CD14-positive monocyte (primary cell): ENCODE data around the gene SLC13A3. TPM values are rescaled to one million over a fixed set of nuclear protein-coding genes. Genes with fewer than 3 reads are reported as not detected.

ENCODE experiments used
- DNase-seq, 3 donors: peaks; one replicate each; pipeline ENCODE4 v3.0.0-alpha.2; 2011 to 2022
- H2AFZ ChIP-seq: 2 replicates; pipeline ENCODE4 v1.6.0; 2012; ENCODE audit warnings: mild to moderate bottlenecking, low read depth, low read length, inconsistent platforms; ENCODE audit not compliant: insufficient read depth, poor library complexity, severe bottlenecking
- H3K27ac ChIP-seq, 2 donors: 1 replicate in 1 of 2; 2 replicates in 1 of 2; pipeline ENCODE4 v1.5.1; 2012 to 2013; ENCODE audit warnings: low read length in 2 of 2, control low read depth in 1 of 2, inconsistent platforms in 1 of 2, low read depth in 1 of 2, mild to moderate bottlenecking in 1 of 2
- H3K27me3 ChIP-seq, 2 donors: one replicate each; pipeline versions ENCODE4 v1.6.0 to v1.6.1; 2011 to 2013; ENCODE audit warnings: low read length in 2 of 2; ENCODE audit not compliant: control insufficient read depth in 2 of 2, insufficient read depth in 2 of 2
- H3K36me3 ChIP-seq, 2 donors: replicated peaks in 1 of 2; 1 replicate in 1 of 2; 2 replicates in 1 of 2; pipeline versions ENCODE4 v1.5.1 to v1.6.1; 2012 to 2013; ENCODE audit warnings: low read length in 2 of 2, control low read depth in 1 of 2, inconsistent platforms in 1 of 2, mild to moderate bottlenecking in 1 of 2; ENCODE audit not compliant: insufficient read depth in 2 of 2, control insufficient read depth in 1 of 2
- H3K4me1 ChIP-seq, 2 donors: 1 replicate in 1 of 2; 2 replicates in 1 of 2; pipeline versions ENCODE4 v1.5.1 to v1.6.1; 2012 to 2013; ENCODE audit warnings: low read length in 2 of 2, control low read depth in 1 of 2, inconsistent platforms in 1 of 2, mild to moderate bottlenecking in 1 of 2, moderate library complexity in 1 of 2; ENCODE audit not compliant: insufficient read depth in 2 of 2, control insufficient read depth in 1 of 2
- H3K4me2 ChIP-seq: replicated peaks from 2 replicates; pipeline ENCODE3; 2012; ENCODE audit warnings: low read length, moderate library complexity, mild to moderate bottlenecking; ENCODE audit not compliant: poor library complexity, severe bottlenecking; ENCODE audit errors: extremely low read depth
- H3K4me3 ChIP-seq, 3 experiments: fragments of 200-600 bp in 1 of 3; sonication (generic) in 1 of 3; replicated peaks in 1 of 3; 1 replicate in 2 of 3; 2 replicates in 1 of 3; pipeline ENCODE4 v1.5.1; 2011 to 2013; ENCODE audit warnings: low read length in 3 of 3, mild to moderate bottlenecking in 3 of 3, control low read depth in 2 of 3, low read depth in 2 of 3, inconsistent platforms in 1 of 3, moderate library complexity in 1 of 3
- H3K79me2 ChIP-seq: 2 replicates; pipeline ENCODE4 v1.6.0; 2012; ENCODE audit warnings: mild to moderate bottlenecking, control low read depth, inconsistent platforms, low read length, moderate library complexity; ENCODE audit not compliant: insufficient read depth
- H3K9ac ChIP-seq: 2 replicates; pipeline ENCODE4 v1.6.0; 2017; ENCODE audit warnings: low read length, mild to moderate bottlenecking; ENCODE audit not compliant: insufficient read depth, poor library complexity, severe bottlenecking
- H3K9me3 ChIP-seq, 2 donors: replicated peaks in 1 of 2; 1 replicate in 1 of 2; 2 replicates in 1 of 2; pipeline versions ENCODE4 v1.5.1 to v1.6.1; 2012 to 2013; ENCODE audit warnings: low read length in 2 of 2, control low read depth in 1 of 2; ENCODE audit not compliant: control insufficient read depth in 1 of 2, insufficient read depth in 1 of 2
- H4K20me1 ChIP-seq: 2 replicates; pipeline ENCODE4 v1.6.0; 2012; ENCODE audit warnings: mild to moderate bottlenecking, low read length, control low read depth, moderate library complexity; ENCODE audit not compliant: insufficient read depth
- H3K27ac Mint-ChIP-seq, 7 donors: one replicate each; pipeline ENCODE4 v1.8.0; 2020; ENCODE audit warnings: mild to moderate bottlenecking in 7 of 7, mixed read lengths in 7 of 7, moderate library complexity in 6 of 7, inconsistent platforms in 2 of 7
- H3K27me3 Mint-ChIP-seq, 3 donors: one replicate each; pipeline ENCODE4 v1.8.0; 2021 to 2022; ENCODE audit warnings: low read depth in 3 of 3, mild to moderate bottlenecking in 3 of 3, mixed read lengths in 3 of 3, moderate library complexity in 3 of 3, inconsistent platforms in 1 of 3
- H3K36me3 Mint-ChIP-seq, 2 donors: one replicate each; pipeline ENCODE4 v1.8.0; 2020; ENCODE audit warnings: mixed read lengths in 2 of 2, inconsistent platforms in 1 of 2, mild to moderate bottlenecking in 1 of 2
- H3K4me1 Mint-ChIP-seq: one replicate; pipeline ENCODE4 v1.8.0; 2020; ENCODE audit warnings: mild to moderate bottlenecking, mixed read lengths
- H3K4me3 Mint-ChIP-seq, 2 donors: one replicate each; pipeline ENCODE4 v1.8.0; 2020; ENCODE audit warnings: mild to moderate bottlenecking in 2 of 2, mixed read lengths in 2 of 2, moderate library complexity in 1 of 2
- H3K9me3 Mint-ChIP-seq, 7 donors: one replicate each; pipeline ENCODE4 v1.8.0; 2020 to 2022; ENCODE audit warnings: mixed read lengths in 7 of 7, mild to moderate bottlenecking in 6 of 7, moderate library complexity in 6 of 7, inconsistent platforms in 2 of 7
- whole genome bisulfite sequencing: methylation state at CpG from one replicate; pipeline ENCODE4 v1.1.5; 2013; ENCODE audit warnings: missing lambda C conversion rate; ENCODE audit not compliant: insufficient coverage; 5-methylcytosine and 5-hydroxymethylcytosine counted together
- intact Hi-C, 2 donors: fragments of 100-400 bp; cut with micrococcal nuclease; formaldehyde crosslinking; loops; one replicate each; pipeline versions ENCODE4 v1.15.0 to v1.15.1; 2023
- polyA plus RNA-seq, 3 donors: library from polyadenylated mRNA; depleted of rRNA in 1 of 3; unstranded in 2 of 3; stranded (reverse) in 1 of 3; fragments of 300-500 nt in 2 of 3; fragments of >200 nt in 1 of 3; fragmentation: Illumina TruSeq in 2 of 3; gene quantifications; 1 replicate in 2 of 3; 2 replicates in 1 of 3; pipeline ENCODE4 v1.2.3, GENCODE V29; 2012 to 2021
- TF ChIP-seq, protein P1 (sequence below): fragments of 200-600 bp; IDR thresholded peaks from one replicate; pipeline ENCODE4 v1.8.0; 2022; ENCODE audit warnings: antibody characterized with exemption, mild to moderate bottlenecking

Gene SLC13A3
- polyA plus RNA-seq, 3 donors, result 0.04 TPM; not detected in 2

DNA sequence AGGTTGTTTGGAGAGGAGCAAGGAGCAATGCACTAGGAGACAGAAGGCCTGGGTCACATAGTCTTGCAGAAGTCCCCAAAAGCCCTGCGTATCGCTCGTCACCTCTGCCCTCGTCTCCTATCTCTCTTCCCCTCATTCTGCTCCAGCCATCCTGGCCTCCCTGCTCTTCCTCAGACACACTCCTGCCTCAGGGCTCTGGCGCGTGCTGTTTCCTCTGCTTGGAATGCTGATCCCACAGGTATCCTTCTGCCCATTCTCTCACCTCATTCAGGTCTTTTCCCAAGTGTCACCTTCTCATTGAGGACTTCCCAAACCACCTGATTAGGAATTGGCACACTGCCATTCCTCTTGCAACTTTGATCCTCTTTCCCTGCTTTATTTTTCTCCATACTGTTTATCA lies 49.2 kb upstream of the SLC13A3 start:
- H3K27me3 ChIP-seq, result no peaks in the 10 kb centered on the region
- no peaks in the 10 kb centered on the region for H3K36me3 Mint-ChIP-seq
- H3K27ac Mint-ChIP-seq, result no peak overlapping the region
- H3K79me2 ChIP-seq, result no peaks in the 10 kb centered on the region
- H2AFZ ChIP-seq, result no peak overlapping the region
- no peaks in the 10 kb centered on the region for H3K9me3 ChIP-seq
- whole genome bisulfite sequencing, result 98% methylated on average over 6 of the region's 6 CpGs
- H3K4me1 Mint-ChIP-seq, result peaks cover 6% of the 10 kb centered on the region
- no peak for DNase-seq
- peaks cover 0 to 3% (median 1%) of the 10 kb centered on the region in 3 donors for H3K27me3 Mint-ChIP-seq
- intact Hi-C loops, result no loop called here
- peak overlapping the region in 1 of 2 donors; percentile 11 for H3K4me3 Mint-ChIP-seq
- H3K9me3 Mint-ChIP-seq, result peaks cover 0 to 4% (median 3%) of the 10 kb centered on the region in 7 donors
- H4K20me1 ChIP-seq, result no peaks in the 10 kb centered on the region
- no peak overlapping the region for H3K4me2 ChIP-seq
- H3K36me3 ChIP-seq, result no peaks in the 10 kb centered on the region
- no peak overlapping the region for H3K9ac ChIP-seq
- H3K4me1 ChIP-seq, result no peaks in the 10 kb centered on the region
- H3K27ac ChIP-seq, result no peak overlapping the region
- TF ChIP-seq, protein P1, sequence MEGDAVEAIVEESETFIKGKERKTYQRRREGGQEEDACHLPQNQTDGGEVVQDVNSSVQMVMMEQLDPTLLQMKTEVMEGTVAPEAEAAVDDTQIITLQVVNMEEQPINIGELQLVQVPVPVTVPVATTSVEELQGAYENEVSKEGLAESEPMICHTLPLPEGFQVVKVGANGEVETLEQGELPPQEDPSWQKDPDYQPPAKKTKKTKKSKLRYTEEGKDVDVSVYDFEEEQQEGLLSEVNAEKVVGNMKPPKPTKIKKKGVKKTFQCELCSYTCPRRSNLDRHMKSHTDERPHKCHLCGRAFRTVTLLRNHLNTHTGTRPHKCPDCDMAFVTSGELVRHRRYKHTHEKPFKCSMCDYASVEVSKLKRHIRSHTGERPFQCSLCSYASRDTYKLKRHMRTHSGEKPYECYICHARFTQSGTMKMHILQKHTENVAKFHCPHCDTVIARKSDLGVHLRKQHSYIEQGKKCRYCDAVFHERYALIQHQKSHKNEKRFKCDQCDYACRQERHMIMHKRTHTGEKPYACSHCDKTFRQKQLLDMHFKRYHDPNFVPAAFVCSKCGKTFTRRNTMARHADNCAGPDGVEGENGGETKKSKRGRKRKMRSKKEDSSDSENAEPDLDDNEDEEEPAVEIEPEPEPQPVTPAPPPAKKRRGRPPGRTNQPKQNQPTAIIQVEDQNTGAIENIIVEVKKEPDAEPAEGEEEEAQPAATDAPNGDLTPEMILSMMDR, result no peak
- no peak overlapping the region for H3K4me3 ChIP-seq

DNA sequence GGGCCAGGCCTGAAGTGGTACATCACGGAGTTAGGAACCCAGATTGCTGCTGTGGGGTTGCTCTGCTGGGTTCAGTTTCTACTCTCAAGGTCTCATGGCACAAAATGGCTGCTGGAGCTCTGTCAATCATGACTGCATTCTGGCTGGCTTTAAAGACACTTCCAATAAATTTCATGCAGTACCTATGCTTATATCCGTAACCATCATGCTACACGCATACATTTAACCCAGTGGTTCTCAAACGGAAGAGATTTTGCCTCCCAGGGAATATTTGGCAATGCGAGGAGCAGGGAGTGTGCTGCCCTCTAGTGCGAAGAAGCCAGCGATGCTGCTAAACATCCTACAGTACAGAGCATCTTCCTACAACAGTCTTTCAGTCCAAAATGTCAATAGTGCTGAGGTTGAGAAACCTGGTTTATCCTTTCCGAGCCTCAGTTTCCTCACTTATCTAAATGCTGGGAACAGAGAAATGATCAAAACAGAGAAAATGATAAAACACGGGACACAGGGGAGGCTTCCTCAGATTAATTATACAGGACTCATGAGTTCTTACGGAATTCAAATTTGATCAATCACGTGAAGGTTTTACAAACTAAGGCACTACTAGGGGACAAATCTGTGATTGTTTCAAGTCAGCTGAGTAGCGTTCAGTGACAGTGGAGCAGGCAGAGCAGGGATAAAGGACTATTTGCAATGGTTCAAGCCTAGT lies 48.5 kb upstream of the SLC13A3 start:
- no peaks in the 10 kb centered on the region for H3K36me3 Mint-ChIP-seq
- Histone ChIP-seq H3K27me3 (no peaks in the 10 kb centered on the region), H3K36me3 (no peaks in the 10 kb centered on the region), H3K4me2 (no peak overlapping the region), H2AFZ (peak overlapping the region; percentile 65), H3K4me3 (no peak overlapping the region), H3K4me1 (no peaks in the 10 kb centered on the region), H4K20me1 (no peaks in the 10 kb centered on the region), H3K9ac (no peak overlapping the region), H3K27ac (no peak overlapping the region), H3K79me2 (no peaks in the 10 kb centered on the region), H3K9me3 (no peaks in the 10 kb centered on the region)
- TF ChIP-seq, protein P1, result peak; percentile 69
- 74% methylated on average over 8 of the region's 12 CpGs for WGBS
- peaks cover 6% of the 10 kb centered on the region for H3K4me1 Mint-ChIP-seq
- H3K27ac Mint-ChIP-seq, result no peak overlapping the region
- intact Hi-C loops, result loop anchor here in 1 of 2 donors (5.0 kb wide), 1 partner anchor 452 kb away; no protein-coding TSS in a partner anchor
- DNase-seq, result peak in 2 of 3 donors; percentile 14 to 16
- H3K4me3 Mint-ChIP-seq, result no peak overlapping the region
- peaks cover 0 to 4% (median 3%) of the 10 kb centered on the region in 7 donors for H3K9me3 Mint-ChIP-seq
- H3K27me3 Mint-ChIP-seq, result peaks cover 0 to 3% (median 1%) of the 10 kb centered on the region in 3 donors
